GM21528 (cell line): ENCODE measurements around the gene CBX8.

Source experiments
- ATAC-seq: cut with Tn5 transposase; IDR thresholded peaks from one replicate; pipeline ENCODE4 v1.9.1; 2021; ENCODE audit warnings: mild to moderate bottlenecking, moderate library complexity; ENCODE audit not compliant: unreplicated experiment, low FRiP score

Gene CBX8

DNA sequence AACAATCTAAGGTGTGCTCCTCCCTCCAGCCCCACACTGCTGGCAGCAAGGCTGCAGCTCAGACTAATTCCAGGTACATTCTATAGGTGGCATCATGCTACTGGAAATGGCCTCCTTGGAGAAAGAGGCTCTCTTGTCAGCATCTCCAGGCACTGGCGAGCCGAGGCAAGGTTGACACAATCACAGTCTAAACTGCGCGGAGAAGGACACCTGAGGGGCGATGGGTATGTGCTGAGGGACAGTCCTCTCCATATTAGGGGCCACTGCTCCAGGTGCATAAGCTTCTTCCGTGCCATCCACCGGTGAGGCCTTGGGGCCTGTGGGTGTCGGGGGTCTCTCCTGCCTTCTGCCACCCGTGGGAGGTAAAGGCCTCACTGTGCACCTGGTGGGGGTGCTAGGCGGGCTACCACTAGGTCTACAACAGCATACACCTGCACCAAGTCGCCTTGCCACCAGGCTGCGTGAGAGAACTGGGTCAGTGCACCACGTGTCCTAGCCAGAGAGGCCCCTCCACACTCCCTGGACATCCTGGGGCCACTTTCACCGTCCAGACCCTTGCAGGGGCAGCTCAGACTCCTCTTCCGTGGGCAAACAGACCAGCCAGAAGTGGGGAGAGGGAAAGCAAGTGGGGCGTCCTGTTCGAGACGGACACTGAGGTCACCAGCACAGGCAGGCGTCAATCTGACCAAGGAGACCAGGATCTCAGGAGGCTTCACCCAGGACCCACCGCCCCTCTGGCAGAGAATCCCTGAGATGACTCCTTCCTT is 12.1 kb upstream of the CBX8 start:
- ATAC-seq, result no peak

DNA sequence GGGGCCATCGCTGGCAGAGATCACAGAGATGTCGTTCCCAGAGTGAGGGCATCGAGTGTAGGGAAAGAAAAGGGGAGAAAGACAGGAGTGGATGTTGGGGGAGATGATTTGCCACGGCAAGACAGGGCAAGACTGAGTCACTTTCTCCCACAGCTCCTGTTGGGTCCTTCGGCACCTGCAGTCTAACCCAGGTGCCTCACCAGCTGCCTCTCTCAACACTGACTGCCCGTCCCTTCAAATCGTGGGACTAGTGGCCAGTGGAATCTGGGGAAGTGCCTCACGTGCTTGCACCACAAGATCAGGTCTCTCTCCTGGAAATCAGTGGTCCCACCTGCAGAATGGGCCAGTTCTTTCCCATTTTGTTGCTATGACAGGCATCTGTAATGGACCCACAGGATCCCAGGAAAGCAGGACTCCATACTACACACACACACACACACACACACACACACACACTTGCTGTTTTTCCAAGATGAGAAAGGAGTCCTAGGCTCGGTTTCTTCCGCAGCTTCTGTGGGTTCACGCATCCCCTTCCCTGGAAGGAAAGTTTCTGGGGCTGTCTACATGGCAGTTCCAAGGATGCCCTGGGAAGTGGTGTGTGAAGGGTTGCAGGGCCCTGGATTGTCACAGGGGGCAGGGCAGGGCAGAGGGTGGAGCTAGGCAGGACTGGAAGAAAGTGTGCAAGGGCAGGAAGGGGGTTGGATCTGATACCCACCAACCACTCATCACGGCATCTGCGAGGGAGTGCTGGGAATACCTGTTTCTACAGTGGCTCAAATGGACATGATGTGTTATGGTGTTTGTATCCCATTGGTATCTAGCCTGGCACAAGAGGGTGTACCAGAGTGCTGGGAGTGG is 10.2 kb upstream of the CBX8 start:
- no peak for ATAC-seq

DNA sequence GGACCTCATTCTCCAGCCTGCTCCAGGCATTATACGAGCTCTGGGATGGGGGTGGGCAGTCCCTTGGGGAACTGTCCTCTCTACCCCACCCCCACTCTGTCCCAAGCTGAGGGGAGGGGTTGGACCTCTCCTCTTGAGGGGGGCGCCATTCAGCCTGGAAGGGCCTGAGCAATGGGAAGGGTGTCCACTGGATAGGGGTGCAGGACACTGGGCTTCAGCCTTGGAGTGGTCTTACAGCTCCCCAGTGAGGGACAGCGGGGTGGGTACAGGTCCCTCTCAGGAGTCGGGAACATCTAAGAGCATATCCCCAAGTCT is 9.5 kb upstream of the CBX8 start:
- ATAC-seq, result no peak

DNA sequence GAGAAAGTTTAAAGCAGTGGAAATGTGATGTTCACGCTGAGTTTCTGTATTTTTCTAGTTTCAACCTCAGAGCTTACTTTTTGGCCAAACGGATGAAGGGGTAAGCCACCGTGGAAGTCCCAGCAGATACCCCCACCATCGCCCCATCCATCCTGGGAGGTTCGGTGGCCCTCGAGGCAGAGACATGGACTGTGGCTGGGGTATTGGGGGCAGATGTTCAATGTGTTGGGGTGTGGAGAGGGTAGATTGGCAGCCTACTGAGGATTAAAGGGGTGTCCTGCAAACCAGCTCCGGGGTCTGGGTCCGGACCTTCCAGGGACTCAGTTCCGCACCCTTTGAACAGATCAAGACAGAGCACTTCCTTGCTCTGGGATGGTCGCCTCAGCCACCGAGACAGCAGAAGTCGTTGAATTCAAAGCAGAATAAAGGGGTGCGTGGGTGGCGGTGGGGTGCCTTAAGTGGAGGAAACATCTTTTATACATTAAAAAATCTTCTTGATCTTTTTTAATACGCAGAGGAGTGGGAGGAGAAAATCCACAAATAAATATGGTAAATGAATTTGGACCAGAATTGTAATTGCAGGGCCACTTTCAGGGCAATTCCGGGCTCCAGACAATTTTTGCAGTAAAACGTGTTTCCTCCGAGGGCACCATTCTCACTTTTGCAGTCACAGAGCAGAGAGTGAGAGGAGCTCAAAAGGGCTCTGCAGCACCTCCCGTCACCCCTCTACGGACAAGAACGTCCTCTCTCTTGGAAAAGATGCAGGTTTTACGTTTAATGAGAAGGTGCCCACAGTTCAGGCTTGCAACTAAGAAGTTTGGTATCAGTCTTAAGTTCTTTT is 8.2 kb upstream of the CBX8 start:
- no peak for ATAC-seq

DNA sequence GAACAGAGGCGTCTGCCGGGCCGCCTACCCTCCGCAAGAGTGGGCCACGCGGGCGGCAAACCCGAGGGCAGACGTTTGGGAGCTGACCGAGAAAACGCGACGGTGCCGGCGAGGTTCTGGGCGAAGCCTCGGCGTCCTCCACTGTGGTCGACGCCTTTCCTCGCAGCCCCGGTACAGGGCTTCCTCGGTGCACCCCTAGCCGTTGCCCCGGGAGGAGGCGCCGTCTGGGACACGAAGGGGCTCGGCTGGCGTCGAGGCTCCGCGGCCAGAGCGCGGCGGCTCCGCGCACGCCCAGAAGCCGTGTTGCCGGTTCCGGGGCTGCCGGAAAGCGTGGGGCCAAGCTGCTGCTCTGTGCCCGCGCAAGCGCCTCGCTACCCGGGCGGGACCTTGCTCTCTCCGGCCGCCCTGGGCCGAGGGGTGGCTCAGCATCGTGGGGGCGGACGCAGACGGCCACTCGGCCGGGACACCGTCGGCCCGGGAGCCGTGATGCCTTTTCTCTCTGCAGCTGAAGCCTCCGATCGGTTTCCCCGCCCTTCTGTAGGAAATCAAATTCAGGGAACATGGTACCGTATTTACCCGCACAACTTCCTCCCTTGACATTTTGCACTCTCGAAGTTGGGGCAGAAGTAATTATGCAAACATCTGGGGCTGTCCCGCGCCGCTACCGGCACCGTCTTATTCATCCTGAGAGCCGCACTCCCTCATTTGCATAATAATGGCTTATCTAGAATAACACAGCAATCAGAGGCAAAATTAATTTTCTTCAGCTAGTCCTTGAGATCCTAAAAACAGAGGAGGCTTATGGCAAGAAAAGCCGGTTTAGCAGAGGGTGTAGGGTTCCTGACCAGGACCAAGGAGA is 7.3 kb upstream of the CBX8 start:
- ATAC-seq, result no peak

DNA sequence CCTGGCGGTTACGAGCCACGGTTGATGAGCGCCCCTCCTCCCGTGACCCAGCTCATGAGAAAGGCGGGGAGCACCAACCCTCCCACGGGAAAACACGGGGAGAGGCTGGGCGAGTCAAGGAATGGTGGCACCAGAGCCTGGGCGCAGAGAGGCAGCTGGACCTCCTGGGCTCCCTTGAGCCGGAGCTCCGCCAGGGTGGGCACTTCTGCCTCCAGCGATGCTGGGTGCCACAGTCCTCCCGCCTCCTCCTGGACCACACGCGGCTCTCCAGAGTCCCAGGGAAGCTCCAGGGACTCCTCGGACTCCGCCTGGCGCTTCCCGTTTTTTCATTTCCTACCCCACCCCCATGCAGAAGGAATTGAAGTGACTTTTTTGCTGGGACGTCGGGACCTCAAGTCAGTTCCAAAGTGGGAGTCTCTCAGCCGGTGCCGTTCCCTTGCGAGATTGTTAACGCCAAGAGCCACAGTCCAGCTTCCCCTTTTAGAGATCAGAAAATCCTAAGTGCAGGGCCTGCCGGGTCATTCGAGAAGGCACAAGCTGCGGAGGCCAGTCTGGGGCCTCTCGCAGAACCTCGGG is 6.6 kb upstream of the CBX8 start:
- ATAC-seq, result no peak

DNA sequence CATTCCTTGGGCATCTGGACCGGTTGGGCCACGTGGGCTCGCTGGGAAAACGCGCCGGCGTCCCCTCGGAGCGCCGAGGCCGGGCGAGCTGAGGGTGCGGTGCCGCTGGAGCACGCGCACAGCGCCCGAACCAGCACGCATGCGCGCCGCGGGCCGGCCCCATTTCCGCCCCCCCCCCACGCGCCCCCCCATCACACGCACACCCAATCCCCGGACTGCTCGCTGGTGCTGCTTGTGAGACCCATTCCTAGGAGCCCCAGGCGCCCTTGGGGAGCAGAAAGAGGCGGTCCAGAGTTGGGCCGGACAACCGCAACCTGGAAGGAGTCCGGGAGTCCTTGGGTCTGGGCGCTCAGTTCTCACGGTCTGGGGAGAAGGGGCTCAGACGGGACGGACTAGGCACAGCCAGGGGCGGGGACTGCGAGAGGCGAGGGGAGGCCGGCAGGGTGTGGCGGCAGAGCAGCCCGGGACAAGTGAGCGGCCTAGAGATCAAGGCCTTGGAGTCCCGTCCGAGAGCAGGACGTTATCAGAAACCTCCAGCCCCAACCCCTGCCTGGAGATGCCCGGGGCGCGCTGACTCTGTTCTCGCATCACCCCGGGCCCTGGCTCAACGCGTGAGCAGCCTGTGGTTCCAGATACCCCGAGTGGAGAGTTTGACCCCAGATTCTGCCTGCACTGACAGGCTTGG is 6.0 kb upstream of the CBX8 start:
- no peak for ATAC-seq

DNA sequence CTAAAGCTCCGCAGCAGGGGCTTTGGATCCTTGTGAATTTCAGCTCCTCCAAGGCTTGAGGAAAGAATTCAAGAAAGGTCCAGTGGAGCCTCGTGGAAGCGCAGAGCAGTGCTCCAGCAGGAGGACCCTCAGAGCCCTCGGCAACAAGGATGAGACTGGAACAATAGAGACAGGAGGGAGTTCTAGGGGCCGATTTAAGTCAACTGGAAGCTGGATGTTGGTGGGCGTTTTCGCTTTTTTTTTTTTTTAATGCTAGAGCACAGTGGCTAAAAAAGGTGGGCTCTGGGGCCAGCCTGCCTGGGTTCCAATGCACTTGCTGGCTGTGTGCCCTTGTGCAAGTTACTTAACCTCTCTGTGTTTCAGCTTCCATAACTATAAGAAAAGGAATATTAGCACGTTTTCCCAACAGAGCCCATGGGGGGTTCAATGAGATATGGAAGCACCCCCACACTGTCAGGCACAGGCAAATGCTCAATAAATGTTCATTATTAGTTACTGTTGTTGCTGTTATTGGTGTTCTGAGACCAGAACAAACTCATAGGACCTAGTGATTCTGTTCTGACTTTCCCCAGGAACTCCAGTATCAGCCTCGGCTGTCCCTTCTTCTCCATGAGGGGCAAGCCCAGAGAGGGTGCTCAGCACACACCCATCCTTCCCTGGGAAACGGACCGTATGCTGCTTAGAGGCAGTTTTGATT is 5.3 kb upstream of the CBX8 start:
- no peak for ATAC-seq

DNA sequence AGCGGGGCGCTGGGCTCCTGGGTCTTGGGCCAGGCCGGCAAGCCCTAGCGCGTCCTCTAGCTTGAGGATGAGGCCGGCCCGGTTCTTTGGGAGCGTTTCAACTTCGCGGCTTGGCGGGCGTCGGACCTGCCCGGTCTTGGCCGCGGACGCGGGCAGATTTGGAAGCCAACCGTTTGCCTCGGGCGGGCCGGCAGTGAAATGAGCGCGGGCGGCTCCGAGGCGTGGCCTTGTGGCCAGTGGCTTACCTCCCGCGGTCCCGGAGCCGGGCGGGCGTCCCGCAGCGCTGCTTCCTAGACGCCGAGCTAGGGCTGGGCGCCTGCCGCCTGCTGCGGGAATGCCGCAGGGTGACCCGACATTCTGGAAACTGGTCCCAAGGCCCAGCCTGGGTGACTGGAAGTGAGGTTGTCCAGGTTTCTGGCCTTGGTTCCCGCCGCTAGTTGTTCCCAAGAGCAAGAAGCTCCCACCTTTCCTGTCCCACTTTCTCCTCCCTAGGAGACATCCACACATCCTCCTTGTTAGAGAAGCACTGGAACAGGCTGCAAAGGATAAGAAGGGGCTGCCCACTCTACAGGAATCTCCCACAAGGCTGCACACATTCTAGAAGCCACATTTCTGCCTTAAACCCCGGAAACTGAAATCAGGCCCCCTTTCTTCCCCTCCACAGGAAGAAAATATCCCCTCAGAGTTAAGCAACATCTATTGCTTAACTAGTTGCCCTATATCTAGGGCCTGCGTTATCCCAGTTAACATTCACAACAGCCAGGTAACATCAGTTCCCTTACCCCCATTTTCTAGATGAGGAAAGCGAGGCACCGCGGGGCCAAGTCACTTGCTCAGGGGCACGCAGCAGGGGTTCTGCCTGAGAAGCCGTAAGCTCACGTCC is 4.5 kb upstream of the CBX8 start:
- no peak for ATAC-seq

DNA sequence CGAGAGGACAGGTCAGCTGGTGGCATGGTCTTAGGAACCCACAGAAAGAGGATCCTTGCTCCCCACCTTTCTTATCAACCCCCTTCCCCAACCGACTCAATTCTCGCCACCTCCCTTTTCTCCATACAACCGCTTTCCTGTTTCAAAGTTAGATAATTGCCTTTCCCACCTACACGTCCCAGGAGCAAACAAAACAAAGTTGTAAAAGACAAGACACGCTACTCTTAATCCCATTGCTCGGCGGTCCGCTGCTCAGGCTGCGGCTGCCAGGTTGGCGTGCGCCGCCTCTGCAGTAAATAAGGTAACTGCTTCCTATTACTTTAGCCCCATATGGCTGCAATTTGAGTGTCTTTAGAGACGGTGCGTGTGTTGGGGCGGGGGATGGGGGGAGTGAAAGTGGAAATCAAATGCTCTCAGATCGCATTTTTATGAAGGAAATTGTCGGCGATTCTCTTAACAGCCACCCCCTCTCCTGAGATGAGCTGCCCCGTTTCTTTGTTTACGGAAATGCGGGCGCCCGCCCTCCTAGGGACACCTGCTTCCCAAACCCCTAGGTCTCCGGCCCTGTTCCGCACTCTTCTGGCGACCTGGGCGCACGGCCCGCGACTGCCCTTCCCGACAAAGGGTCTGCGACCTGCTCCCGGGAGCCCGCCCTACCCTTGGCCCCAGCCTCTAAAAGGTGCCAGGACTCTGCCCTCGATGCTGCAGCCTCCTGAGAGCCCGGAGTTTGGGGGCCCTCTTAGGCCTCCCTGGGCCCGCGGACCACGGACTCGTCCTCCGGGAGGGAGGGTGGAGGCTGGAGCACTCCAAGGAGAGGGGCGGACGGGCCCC is 3.7 kb upstream of the CBX8 start:
- ATAC-seq, result no peak

DNA sequence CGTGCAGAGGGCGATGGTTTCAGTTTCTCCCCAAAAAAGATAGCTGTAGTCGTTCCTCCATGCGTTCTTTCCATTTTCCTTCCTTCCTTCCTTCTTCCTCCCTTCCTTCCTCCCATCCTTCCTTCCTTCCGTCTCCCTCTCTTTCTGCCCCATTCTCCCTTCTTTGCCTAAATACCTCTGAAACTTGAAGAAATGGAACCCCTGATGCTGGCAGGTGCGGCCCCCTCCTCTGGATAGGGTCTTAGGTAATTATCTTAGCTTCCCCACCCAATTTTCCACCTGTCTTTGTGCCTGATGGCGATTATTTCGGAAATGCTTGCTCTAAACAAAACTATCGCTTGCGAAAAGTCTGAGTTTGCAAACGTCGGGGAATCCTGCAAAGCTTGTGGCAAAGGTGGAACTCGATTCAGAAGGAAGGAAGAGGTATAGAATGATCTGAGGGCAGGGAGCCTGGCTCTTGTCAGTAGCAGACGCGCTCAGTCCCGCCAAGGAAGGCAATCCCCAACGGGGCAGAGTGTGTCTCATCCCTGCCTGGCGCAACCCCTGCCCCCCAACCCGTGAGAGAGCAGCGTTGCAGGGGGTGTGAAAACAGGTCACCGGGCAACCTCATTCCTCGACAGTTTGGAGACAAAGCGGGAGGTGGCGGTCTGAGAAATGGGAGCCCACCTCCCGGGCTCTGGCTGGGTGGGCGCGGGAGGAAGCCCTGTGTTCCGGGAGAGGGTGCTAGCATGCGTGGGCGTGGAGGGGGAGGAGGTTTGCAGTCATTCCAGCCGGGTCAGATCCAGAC is 2.9 kb upstream of the CBX8 start:
- no peak for ATAC-seq

DNA sequence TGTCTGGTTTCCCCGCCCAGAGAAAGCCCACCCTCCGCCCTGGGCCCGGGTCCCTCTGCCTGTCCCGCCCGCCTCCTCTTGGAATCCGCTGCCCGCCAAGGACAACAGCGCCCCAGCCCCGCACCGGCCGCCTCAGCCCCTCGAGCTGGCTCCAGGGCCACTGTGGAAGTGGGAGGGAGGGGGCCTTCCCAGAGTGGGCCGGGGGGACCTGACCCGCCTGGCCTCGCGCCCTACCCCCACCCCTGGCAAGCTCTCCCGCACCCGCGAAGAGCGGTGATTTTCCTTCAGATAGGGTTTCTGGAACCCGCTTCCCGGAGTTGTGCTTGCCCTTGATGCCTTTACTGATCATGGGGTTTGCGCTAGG is 2.3 kb upstream of the CBX8 start:
- no peak for ATAC-seq

DNA sequence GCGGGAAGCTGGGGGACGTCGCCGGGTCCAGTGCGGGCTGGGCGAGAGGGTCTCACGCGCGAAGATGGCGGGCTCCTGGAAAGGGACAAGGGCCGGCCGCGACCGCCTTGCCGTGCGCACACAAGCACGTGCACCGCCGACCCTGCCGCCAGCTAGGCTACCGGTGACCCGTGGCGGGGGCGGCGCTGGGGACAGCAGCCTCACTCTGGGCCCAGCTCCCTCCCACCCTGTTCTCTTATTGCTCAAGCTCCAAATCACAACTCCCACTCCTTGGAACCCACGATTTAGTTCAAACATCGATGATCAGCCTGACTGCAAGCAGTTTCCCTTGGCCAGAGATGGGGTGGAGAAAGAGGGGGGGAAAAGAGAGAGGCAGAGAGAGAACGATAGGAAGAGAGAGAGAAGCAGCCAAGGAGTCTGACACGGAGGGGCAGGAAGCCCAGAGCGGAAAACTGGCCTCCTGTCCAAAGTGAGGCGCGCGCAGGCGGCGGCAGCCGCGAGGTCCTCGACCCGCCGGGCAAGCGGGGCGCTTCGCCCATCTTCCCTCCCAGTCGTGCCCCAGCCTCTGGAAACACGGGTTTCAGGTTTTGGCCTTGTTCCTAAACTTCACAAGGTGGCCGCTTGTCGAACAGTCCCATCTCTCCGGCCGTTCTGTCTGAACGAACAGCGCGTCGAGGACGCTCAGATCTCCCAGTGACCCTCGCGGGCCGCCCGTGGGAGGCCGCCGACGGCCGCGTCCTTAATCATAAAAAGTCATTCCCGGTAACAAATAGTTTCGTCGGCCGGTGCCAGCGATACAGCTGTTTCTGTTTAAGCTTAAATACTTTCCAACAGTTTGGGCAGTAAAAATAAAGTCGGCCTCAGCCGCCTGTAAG is 1.7 kb upstream of the CBX8 start:
- no peak for ATAC-seq

DNA sequence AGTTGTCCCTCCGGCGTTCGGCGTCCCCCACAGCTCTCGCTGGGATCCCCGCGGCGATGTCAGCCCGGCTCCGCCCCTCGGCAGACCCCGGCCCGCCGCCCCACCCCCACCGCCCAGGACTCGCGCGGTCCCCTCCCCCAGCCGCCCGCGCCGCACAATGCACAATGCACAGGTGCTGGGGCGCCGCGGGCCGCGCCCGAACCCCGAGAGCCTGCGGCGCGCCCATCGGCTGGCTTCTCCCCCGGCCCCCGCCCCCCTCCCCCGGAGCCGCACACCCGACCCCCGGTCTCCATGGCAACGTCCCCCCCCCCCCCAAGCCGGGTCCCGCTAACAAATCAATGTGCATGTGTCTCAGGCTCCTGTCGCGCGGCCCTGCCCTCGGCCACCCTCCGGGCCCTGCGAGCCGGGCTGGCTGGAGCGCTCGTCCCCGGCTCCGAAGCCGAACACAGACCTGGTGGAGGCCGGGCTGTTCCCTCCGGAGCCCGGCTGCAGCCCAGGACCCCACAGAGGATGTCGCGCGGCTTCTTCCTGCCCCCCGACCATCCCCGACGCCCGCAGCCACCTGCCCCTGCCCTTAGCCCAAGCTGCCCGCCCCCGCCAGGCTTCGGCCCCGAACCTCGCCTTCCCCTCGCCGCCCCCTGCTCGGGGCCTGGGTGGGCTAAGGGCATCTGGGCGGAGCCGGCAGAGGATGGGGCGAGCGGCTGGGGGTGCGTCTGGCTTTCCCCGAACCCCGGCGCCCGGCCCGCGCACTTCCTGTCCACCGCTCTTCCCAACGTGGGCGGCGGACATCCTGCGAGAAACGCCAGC is 818 bp upstream of the CBX8 start:
- peak; percentile 11 for ATAC-seq

DNA sequence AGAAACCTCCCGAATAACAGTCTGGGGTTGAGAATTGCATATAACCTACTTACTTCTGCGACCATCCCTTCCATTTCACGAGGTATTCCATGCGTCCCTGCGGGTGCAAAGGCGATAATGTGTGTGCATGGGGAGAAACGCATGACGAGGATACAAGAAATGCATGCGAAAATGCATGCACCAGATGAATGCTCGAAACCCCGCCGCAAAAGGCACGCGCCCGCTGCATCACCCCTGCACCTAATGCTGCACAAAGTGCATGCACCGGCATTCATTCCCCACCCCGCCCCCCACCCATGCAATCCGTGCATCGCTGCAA is 474 bp downstream of the CBX8 start:
- ATAC-seq, result no peak
